Osteoblast (primary cell): ENCODE data around the gene RIC8B. TPM values are rescaled to one million over a fixed set of nuclear protein-coding genes. Genes with fewer than 3 reads are reported as not detected.

ENCODE experiments used
- DNase-seq: peaks from one replicate; pipeline ENCODE4 v3.0.0; 2011; ENCODE audit warnings: low spot score, mixed read lengths; ENCODE audit not compliant: insufficient read length; ENCODE audit errors: missing footprints
- H2AFZ ChIP-seq: 2 replicates; pipeline ENCODE4 v1.6.0; 2011; ENCODE audit warnings: mild to moderate bottlenecking, low read length
- H3K27ac ChIP-seq: 2 replicates; pipeline ENCODE4 v1.5.1; 2011; ENCODE audit warnings: mild to moderate bottlenecking, low read depth, low read length, moderate library complexity
- H3K27me3 ChIP-seq: 2 replicates; pipeline ENCODE4 v1.6.0; 2012; ENCODE audit warnings: mild to moderate bottlenecking, control low read depth, inconsistent platforms, low read length, moderate library complexity; ENCODE audit not compliant: insufficient read depth
- H3K36me3 ChIP-seq: 2 replicates; pipeline ENCODE4 v1.5.1; 2011; ENCODE audit warnings: mild to moderate bottlenecking, low read length, control low read depth, moderate library complexity; ENCODE audit not compliant: insufficient read depth
- H3K4me1 ChIP-seq: 2 replicates; pipeline ENCODE4 v1.5.1; 2011; ENCODE audit warnings: mild to moderate bottlenecking, low read length, control low read depth, moderate library complexity; ENCODE audit not compliant: insufficient read depth
- H3K4me2 ChIP-seq: 2 replicates; pipeline ENCODE4 v1.6.0; 2011; ENCODE audit warnings: mild to moderate bottlenecking, low read length; ENCODE audit not compliant: insufficient read depth
- H3K4me3 ChIP-seq: fragments of 200-600 bp; sonication (generic); 3 replicates; pipeline ENCODE4 v1.5.1; 2012; ENCODE audit warnings: mild to moderate bottlenecking, low read length, inconsistent platforms; ENCODE audit not compliant: insufficient read depth
- H3K79me2 ChIP-seq: 2 replicates; pipeline ENCODE4 v1.6.0; 2012; ENCODE audit warnings: mild to moderate bottlenecking, low read length, control low read depth, inconsistent platforms; ENCODE audit not compliant: insufficient read depth
- H3K9me3 ChIP-seq: 2 replicates; pipeline ENCODE4 v1.5.1; 2011; ENCODE audit warnings: low read depth, low read length, control low read depth
- H4K20me1 ChIP-seq: 2 replicates; pipeline ENCODE4 v1.6.0; 2012; ENCODE audit warnings: mild to moderate bottlenecking, low read length, control low read depth; ENCODE audit not compliant: insufficient read depth
- total RNA-seq: library from RNA; depleted of rRNA; stranded (reverse); fragments of >200 nt; gene quantifications from 2 replicates; pipeline ENCODE4 v1.2.3, GENCODE V29; 2012
- TF ChIP-seq, protein P1 (sequence below): IDR thresholded peaks from 2 replicates; pipeline ENCODE4 v1.5.1; 2011; ENCODE audit warnings: mild to moderate bottlenecking, low read depth, low read length, moderate library complexity; ENCODE audit errors: extremely low read depth

Gene RIC8B
- total RNA-seq, 1 donor: 13.4 TPM

DNA sequence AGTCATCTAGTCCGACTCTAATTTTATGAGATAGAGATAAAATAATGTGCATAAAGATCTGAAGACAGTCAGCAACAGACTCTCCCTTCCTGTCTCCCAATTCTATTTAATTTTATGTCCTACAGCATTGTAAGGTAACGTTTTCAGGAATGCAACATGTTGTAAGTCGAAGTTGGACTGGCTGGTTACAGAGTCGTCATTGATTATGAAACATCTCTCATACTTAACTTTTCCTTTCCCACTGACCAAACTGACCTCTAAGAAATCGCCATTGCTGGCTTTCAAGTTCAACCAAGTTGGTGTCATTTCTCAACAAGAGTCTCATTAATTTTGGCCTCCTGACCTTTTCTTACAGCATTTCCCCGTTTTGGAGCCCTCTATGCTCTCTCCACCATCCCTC is 4.9 kb upstream of the RIC8B start:
- Histone ChIP-seq H3K36me3 (no peaks in the 10 kb centered on the region), H4K20me1 (no peaks in the 10 kb centered on the region), H3K4me3 (no peak overlapping the region), H3K4me2 (peak overlapping the region; percentile 38), H3K4me1 (peaks cover 20% of the 10 kb centered on the region), H2AFZ (no peak overlapping the region), H3K27ac (no peak overlapping the region), H3K27me3 (peaks cover 2% of the 10 kb centered on the region), H3K9me3 (no peaks in the 10 kb centered on the region), H3K79me2 (peaks cover 1% of the 10 kb centered on the region)
- no peak for DNase-seq
- TF ChIP-seq, protein P1, sequence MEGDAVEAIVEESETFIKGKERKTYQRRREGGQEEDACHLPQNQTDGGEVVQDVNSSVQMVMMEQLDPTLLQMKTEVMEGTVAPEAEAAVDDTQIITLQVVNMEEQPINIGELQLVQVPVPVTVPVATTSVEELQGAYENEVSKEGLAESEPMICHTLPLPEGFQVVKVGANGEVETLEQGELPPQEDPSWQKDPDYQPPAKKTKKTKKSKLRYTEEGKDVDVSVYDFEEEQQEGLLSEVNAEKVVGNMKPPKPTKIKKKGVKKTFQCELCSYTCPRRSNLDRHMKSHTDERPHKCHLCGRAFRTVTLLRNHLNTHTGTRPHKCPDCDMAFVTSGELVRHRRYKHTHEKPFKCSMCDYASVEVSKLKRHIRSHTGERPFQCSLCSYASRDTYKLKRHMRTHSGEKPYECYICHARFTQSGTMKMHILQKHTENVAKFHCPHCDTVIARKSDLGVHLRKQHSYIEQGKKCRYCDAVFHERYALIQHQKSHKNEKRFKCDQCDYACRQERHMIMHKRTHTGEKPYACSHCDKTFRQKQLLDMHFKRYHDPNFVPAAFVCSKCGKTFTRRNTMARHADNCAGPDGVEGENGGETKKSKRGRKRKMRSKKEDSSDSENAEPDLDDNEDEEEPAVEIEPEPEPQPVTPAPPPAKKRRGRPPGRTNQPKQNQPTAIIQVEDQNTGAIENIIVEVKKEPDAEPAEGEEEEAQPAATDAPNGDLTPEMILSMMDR: no peak

DNA sequence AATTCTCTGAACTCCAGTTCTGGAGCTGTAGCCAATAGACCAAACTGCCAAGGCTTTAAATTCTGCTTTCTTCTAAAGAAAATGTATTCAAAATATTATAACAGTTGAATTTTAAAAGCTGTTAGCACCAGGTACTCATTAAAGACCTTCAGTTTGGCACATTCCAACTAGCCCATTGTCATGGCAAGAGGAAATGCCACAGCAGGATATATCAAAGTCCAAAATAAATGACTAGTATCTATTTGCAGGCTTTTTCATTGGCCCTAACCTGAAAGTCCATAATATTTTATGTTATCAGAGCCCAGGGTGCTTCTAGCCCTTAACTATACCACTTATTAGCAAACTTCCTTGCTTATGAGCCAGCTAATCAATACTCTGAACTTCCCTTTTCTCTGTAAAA is 3.1 kb upstream of the RIC8B start:
- H3K27ac ChIP-seq: no peak overlapping the region
- DNase-seq: no peak
- peaks cover 20% of the 10 kb centered on the region for H3K79me2 ChIP-seq
- H4K20me1 ChIP-seq: no peaks in the 10 kb centered on the region
- TF ChIP-seq, protein P1: no peak
- no peaks in the 10 kb centered on the region for H3K9me3 ChIP-seq
- peaks cover 2% of the 10 kb centered on the region for H3K27me3 ChIP-seq
- no peaks in the 10 kb centered on the region for H3K36me3 ChIP-seq
- peaks cover 30% of the 10 kb centered on the region for H3K4me1 ChIP-seq
- no peak overlapping the region for H3K4me3 ChIP-seq
- no peak overlapping the region for H3K4me2 ChIP-seq
- no peak overlapping the region for H2AFZ ChIP-seq

DNA sequence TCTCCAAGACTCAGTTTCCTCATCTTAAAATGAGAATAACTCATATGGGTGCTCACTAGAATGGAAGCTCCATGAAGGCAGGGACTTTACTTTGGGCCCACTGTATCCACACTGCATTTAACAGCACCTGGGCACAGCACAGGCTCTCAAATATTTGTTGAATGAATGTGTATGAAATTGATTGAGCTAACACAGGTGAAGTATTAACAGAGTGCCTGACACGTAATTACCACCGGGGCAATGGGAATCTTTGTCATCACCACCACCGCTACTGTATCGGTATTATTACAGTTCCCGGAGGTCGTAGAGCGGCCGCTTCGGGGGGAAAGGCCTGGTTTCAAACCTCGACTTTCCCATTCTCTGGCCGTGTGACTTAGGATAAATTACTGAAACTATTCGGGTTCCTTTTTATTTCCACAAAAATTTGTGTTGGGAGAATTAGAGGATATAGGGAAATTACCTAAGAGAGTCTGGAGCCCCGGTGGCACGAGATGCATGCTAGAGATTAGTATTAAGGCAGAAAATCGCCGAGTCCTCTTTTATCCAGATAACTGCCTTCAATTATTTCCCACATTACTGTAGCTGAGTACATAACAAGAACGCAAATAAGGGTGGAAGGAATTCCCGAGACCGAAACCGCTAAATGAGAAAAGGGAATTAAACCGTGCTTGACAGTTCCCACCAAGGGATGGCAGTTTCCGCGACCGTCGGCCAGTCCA is 1.0 kb upstream of the RIC8B start:
- H2AFZ ChIP-seq: peak overlapping the region; percentile 98
- TF ChIP-seq, protein P1: no peak
- peak overlapping the region; percentile 100 for H3K27ac ChIP-seq
- no peak for DNase-seq
- peaks cover under 1% of the 10 kb centered on the region for H3K27me3 ChIP-seq
- H4K20me1 ChIP-seq: no peaks in the 10 kb centered on the region
- peak overlapping the region; percentile 97 for H3K4me2 ChIP-seq
- H3K9me3 ChIP-seq: no peaks in the 10 kb centered on the region
- peaks cover 40% of the 10 kb centered on the region for H3K79me2 ChIP-seq
- peaks cover 20% of the 10 kb centered on the region for H3K4me1 ChIP-seq
- H3K36me3 ChIP-seq: no peaks in the 10 kb centered on the region
- peak overlapping the region; percentile 86 for H3K4me3 ChIP-seq

- Histone ChIP-seq H3K4me2 (peak overlapping the region; percentile 97), H3K4me3 (peak overlapping the region; percentile 86), H3K4me1 (peaks cover 17% of the 10 kb centered on the region), H3K27ac (peak overlapping the region; percentile 100), H3K27me3 (no peaks in the 10 kb centered on the region), H3K9me3 (no peaks in the 10 kb centered on the region), H3K79me2 (peaks cover 48% of the 10 kb centered on the region), H2AFZ (peak overlapping the region; percentile 97), H3K36me3 (no peaks in the 10 kb centered on the region), H4K20me1 (no peaks in the 10 kb centered on the region)
- TF ChIP-seq, protein P1: no peak
- no peak for DNase-seq
These were observed 484 bp downstream of the RIC8B start for GRCh38 chr12:106774808-106775524.
